ENCODE results near the gene IGFBPL1. TPM values are rescaled to one million over a fixed set of nuclear protein-coding genes. Genes with fewer than 3 reads are reported as not detected.

IGFBPL1 gene
- polyA plus RNA-seq, 3 donors = not detected

GRCh38 chr9:38375572-38375963, 48.7 kb downstream of the IGFBPL1 start:
- H3K9ac ChIP-seq (ENCODE audit: insufficient read depth, low read length, poor library complexity, severe bottlenecking) = no peak overlapping the region
- H3K4me3 ChIP-seq (replicated peaks in 1 of 3; ENCODE audit: low read depth in 2 of 3, low read length in 3 of 3) = no peak overlapping the region
- H3K4me1 Mint-ChIP-seq = no peaks in the 10 kb centered on the region
- no peak overlapping the region for H3K27ac ChIP-seq (ENCODE audit: low read depth in 1 of 2, low read length in 2 of 2)
- H3K79me2 ChIP-seq (ENCODE audit: insufficient read depth, low read length) = no peaks in the 10 kb centered on the region
- H3K4me1 ChIP-seq (ENCODE audit: control insufficient read depth in 1 of 2, insufficient read depth in 2 of 2, low read length in 2 of 2) = no peaks in the 10 kb centered on the region
- no peaks in the 10 kb centered on the region for H4K20me1 ChIP-seq (ENCODE audit: insufficient read depth, low read length)
- no peaks in the 10 kb centered on the region for H3K27me3 ChIP-seq (ENCODE audit: control insufficient read depth in 2 of 2, insufficient read depth in 2 of 2, low read length in 2 of 2)
- H3K9me3 Mint-ChIP-seq = peaks cover 0 to 6% (median 0%) of the 10 kb centered on the region in 7 donors
- WGBS (ENCODE audit: insufficient coverage) = 79% methylated on average over 7 of the region's 10 CpGs
- H3K4me2 ChIP-seq (replicated peaks; ENCODE audit: extremely low read depth, low read length, poor library complexity, severe bottlenecking) = no peak overlapping the region
- H3K27me3 Mint-ChIP-seq (ENCODE audit: low read depth in 3 of 3) = peaks cover 6 to 16% (median 7%) of the 10 kb centered on the region in 3 donors
- intact Hi-C loops (cut with micrococcal nuclease) = no loop called here
- TF ChIP-seq CTCF (IDR thresholded peaks at IDR 0.05) = no peak
- H3K4me3 Mint-ChIP-seq = no peak overlapping the region
- H3K36me3 Mint-ChIP-seq = no peaks in the 10 kb centered on the region
- no peak overlapping the region for H2AFZ ChIP-seq (ENCODE audit: insufficient read depth, low read depth, low read length, poor library complexity, severe bottlenecking)
- no peaks in the 10 kb centered on the region for H3K9me3 ChIP-seq (replicated peaks in 1 of 2; ENCODE audit: control insufficient read depth in 1 of 2, insufficient read depth in 1 of 2, low read length in 2 of 2)
- DNase-seq = no peak
- H3K27ac Mint-ChIP-seq = no peak overlapping the region
- no peaks in the 10 kb centered on the region for H3K36me3 ChIP-seq (replicated peaks in 1 of 2; ENCODE audit: control insufficient read depth in 1 of 2, insufficient read depth in 2 of 2, low read length in 2 of 2)

DNA sequence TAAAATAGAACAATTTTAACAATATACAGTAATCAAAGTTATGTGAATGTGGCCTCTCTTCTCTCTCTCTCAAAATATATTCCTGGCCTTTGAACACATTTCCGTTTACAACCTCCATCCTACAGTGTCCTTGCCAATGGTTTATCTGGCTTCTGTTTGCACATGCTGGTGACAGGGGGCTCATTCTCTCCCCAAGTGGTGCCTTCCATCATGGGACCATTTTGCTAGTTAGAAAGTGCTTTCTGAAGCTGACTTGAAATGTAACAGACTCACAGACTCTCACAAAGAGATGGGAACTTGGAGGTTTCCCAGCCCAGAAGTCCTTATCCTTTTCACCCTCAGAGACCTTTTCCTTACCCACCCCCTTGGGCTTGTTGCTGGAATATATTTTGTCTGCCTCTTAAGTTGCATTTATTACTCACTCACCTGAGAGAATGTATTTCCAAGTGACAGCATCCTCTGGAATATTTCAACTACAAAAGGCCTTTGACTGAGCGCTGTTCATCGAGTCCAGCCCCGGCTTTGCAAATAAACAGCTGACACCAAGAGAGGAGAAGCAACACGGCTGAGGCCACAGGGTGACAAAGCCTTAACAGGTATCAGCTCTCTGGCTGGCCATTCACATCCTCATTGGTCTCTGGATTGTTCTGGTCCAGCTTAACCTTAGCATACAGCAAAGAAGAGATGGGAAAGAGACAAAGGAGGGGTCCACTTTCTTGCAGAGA, 49.2 kb downstream of the IGFBPL1 start:
- H3K27me3 ChIP-seq (ENCODE audit: control insufficient read depth in 2 of 2, insufficient read depth in 2 of 2, low read length in 2 of 2) = no peaks in the 10 kb centered on the region
- WGBS (ENCODE audit: insufficient coverage) = 83% methylated on average over 3 of the region's 5 CpGs
- Mint-ChIP-seq H3K9me3 (peaks cover 0 to 6% (median 0%) of the 10 kb centered on the region in 7 donors), H3K27me3 (ENCODE audit: low read depth in 3 of 3) (peaks cover 6 to 18% (median 7%) of the 10 kb centered on the region in 3 donors), H3K4me3 (no peak overlapping the region), H3K27ac (no peak overlapping the region), H3K36me3 (no peaks in the 10 kb centered on the region), H3K4me1 (no peaks in the 10 kb centered on the region)
- no peak overlapping the region for H2AFZ ChIP-seq (ENCODE audit: insufficient read depth, low read depth, low read length, poor library complexity, severe bottlenecking)
- H3K4me2 ChIP-seq (replicated peaks; ENCODE audit: extremely low read depth, low read length, poor library complexity, severe bottlenecking) = no peak overlapping the region
- H3K9me3 ChIP-seq (replicated peaks in 1 of 2; ENCODE audit: control insufficient read depth in 1 of 2, insufficient read depth in 1 of 2, low read length in 2 of 2) = no peaks in the 10 kb centered on the region
- no peak for DNase-seq
- H3K4me3 ChIP-seq (replicated peaks in 1 of 3; ENCODE audit: low read depth in 2 of 3, low read length in 3 of 3) = no peak overlapping the region
- H3K36me3 ChIP-seq (replicated peaks in 1 of 2; ENCODE audit: control insufficient read depth in 1 of 2, insufficient read depth in 2 of 2, low read length in 2 of 2) = no peaks in the 10 kb centered on the region
- H3K27ac ChIP-seq (ENCODE audit: low read depth in 1 of 2, low read length in 2 of 2) = no peak overlapping the region
- no peaks in the 10 kb centered on the region for H3K4me1 ChIP-seq (ENCODE audit: control insufficient read depth in 1 of 2, insufficient read depth in 2 of 2, low read length in 2 of 2)
- intact Hi-C loops (cut with micrococcal nuclease) = no loop called here
- no peaks in the 10 kb centered on the region for H3K79me2 ChIP-seq (ENCODE audit: insufficient read depth, low read length)
- no peak for TF ChIP-seq CTCF (IDR thresholded peaks at IDR 0.05)
- H4K20me1 ChIP-seq (ENCODE audit: insufficient read depth, low read length) = no peaks in the 10 kb centered on the region
- H3K9ac ChIP-seq (ENCODE audit: insufficient read depth, low read length, poor library complexity, severe bottlenecking) = no peak overlapping the region
